Kidney (tissue), 14 donors: Measurements from ENCODE around the gene MRPS7. TPM values are rescaled to one million over a fixed set of nuclear protein-coding genes. Genes with fewer than 3 reads are reported as not detected.

Source experiments
- DNase-seq, 5 donors: peaks; one replicate each; pipeline ENCODE4 v3.0.0-alpha.2; 2013 to 2020
- FAIRE-seq: peaks from 2 replicates; lab custom pipeline; 2012; peaks lifted over from hg19 to GRCh38; lab: Jason Lieb, UNC
- H3K27ac ChIP-seq, 2 donors: one replicate each; pipeline ENCODE4 v1.7.0; 2013; ENCODE audit warnings: low read depth in 2 of 2, low read length in 2 of 2, inconsistent platforms in 1 of 2
- H3K27me3 ChIP-seq: one replicate; pipeline ENCODE4 v1.7.1; 2013; ENCODE audit warnings: low read length, inconsistent platforms; ENCODE audit not compliant: control insufficient read depth, insufficient read depth
- H3K36me3 ChIP-seq, 3 donors: one replicate each; pipeline versions ENCODE4 v1.7.0 to v1.7.1; 2013; ENCODE audit warnings: low read length in 3 of 3, control low read depth in 1 of 3, inconsistent platforms in 1 of 3; ENCODE audit not compliant: insufficient read depth in 3 of 3, control insufficient read depth in 2 of 3
- H3K4me1 ChIP-seq, 3 donors: one replicate each; pipeline versions ENCODE4 v1.7.0 to v1.7.1; 2013; ENCODE audit warnings: low read length in 3 of 3, inconsistent platforms in 1 of 3, low read depth in 1 of 3; ENCODE audit not compliant: control insufficient read depth in 2 of 3, insufficient read depth in 2 of 3
- H3K4me3 ChIP-seq, 3 donors: one replicate each; pipeline versions ENCODE4 v1.7.0 to v1.8.1; 2013; ENCODE audit warnings: low read length in 3 of 3, control low read depth in 1 of 3, inconsistent platforms in 1 of 3
- H3K9ac ChIP-seq, 3 donors: one replicate each; pipeline versions ENCODE4 v1.7.0 to v1.7.1; 2013; ENCODE audit warnings: low read length in 3 of 3, control low read depth in 1 of 3, inconsistent platforms in 1 of 3
- H3K9me3 ChIP-seq, 3 donors: one replicate each; pipeline versions ENCODE4 v1.7.0 to v1.7.1; 2013; ENCODE audit warnings: low read length in 3 of 3, control low read depth in 1 of 3, inconsistent platforms in 1 of 3; ENCODE audit not compliant: control insufficient read depth in 2 of 3, insufficient read depth in 1 of 3
- CTCF ChIP-seq: IDR thresholded peaks from 3 replicates; pipeline ENCODE4 v1.5.1; 2012; ENCODE audit warnings: mild to moderate bottlenecking, moderate library complexity, borderline replicate concordance; ENCODE audit not compliant: insufficient read depth; ENCODE audit errors: extremely low read depth
- intact Hi-C: fragments of 100-400 bp; cut with DNase I; formaldehyde crosslinking; loops from one replicate; pipeline ENCODE4 v1.11.1; 2022
- polyA plus RNA-seq: library from polyadenylated mRNA; stranded (reverse); fragments of 350-450 nt; fragmentation: Illumina TruSeq; extraction: RNeasy Lipid Tissue Mini Kit (QIAGEN cat#74804); gene quantifications from one replicate; pipeline ENCODE4 v1.2.3, GENCODE V29; 2014; ENCODE audit warnings: low read depth, low replicate concordance; ENCODE audit not compliant: insufficient read depth
- total RNA-seq: library from RNA; stranded (reverse); fragmentation: NEBNext Ultra II Directional; extraction: Animal tissue kit (Norgen Biotek cat#: 25700); gene quantifications from one replicate; pipeline ENCODE4 v1.2.1, GENCODE V29; 2021
- donor health status: control.
- donor health status: control.
- donor health status: control.
- donor health status: control.
- donor health status: control.
- donor health status: DM: yes; HTN: yes; CAD: no.
- donor health status: Normal renal cell carcinoma (clear cell type).

MRPS7 gene
- total and polyA plus RNA-seq, 2 donors from 2014 or later: 46.4 to 134 TPM

GRCh38 chr17:75237100-75238014, 24.3 kb upstream of the MRPS7 start:
- no peak overlapping the region for H3K27ac ChIP-seq
- H3K4me1 ChIP-seq: peaks cover 0 to 2% (median 0%) of the 10 kb centered on the region in 3 donors
- H3K4me3 ChIP-seq: no peak overlapping the region
- no peak for FAIRE-seq
- intact Hi-C loops: no loop called here
- TF ChIP-seq CTCF: no peak
- no peak overlapping the region for H3K9ac ChIP-seq
- peaks cover 5 to 61% (median 38%) of the 10 kb centered on the region in 3 donors for H3K36me3 ChIP-seq
- no peaks in the 10 kb centered on the region for H3K27me3 ChIP-seq
- DNase-seq: peak in 1 of 5 donors; percentile 35
- H3K9me3 ChIP-seq: no peaks in the 10 kb centered on the region

- no peak for TF ChIP-seq CTCF
- H3K9ac ChIP-seq: peak overlapping the region in 1 of 3 donors; percentile 12
- FAIRE-seq: no peak
Measured at GRCh38 chr17:75238020-75238580, 23.6 kb upstream of the MRPS7 start.

GRCh38 chr17:75238684-75239191, 22.9 kb upstream of the MRPS7 start:
- DNase-seq (peak; percentile 56 to 82 (median 64)), FAIRE-seq (no peak)
- H3K27ac ChIP-seq: no peak overlapping the region
- H3K9me3 ChIP-seq: no peaks in the 10 kb centered on the region
- H3K27me3 ChIP-seq: no peaks in the 10 kb centered on the region
- peak overlapping the region in 1 of 3 donors; percentile 12 for H3K9ac ChIP-seq
- TF ChIP-seq CTCF: peak; percentile 73
- H3K4me1 ChIP-seq: peaks cover 0 to 2% (median 0%) of the 10 kb centered on the region in 3 donors
- H3K4me3 ChIP-seq: no peak overlapping the region
- peaks cover 8 to 67% (median 41%) of the 10 kb centered on the region in 3 donors for H3K36me3 ChIP-seq
- intact Hi-C loops: no loop called here

More at GRCh38 chr17:75238020-75238580, 23.6 kb upstream of the MRPS7 start:
- Histone ChIP-seq H3K9me3 (no peaks in the 10 kb centered on the region), H3K4me1 (peaks cover 0 to 2% (median 0%) of the 10 kb centered on the region in 3 donors), H3K27me3 (no peaks in the 10 kb centered on the region), H3K36me3 (peaks cover 7 to 61% (median 36%) of the 10 kb centered on the region in 3 donors), H3K4me3 (no peak overlapping the region), H3K27ac (no peak overlapping the region)
- intact Hi-C loops: no loop called here
- peak in 1 of 5 donors; percentile 45 for DNase-seq
